RWPE2 (cell line): ENCODE data around the gene LTBP3.

Source experiments
- ATAC-seq: fragments of 200-7000 bp; cut with Tn5 transposase; 3 replicates; pipeline ENCODE4 v1.9.1; 2021; ENCODE audit warnings: low read depth
- DNase-seq: peaks from one replicate; pipeline ENCODE4 v3.0.0-alpha.2; 2020; ENCODE audit warnings: low spot score
- H3K27ac ChIP-seq: fragments of 450-650 bp; 2 replicates; pipeline ENCODE4 v1.5.1; 2017; ENCODE audit warnings: mild to moderate bottlenecking; ENCODE audit not compliant: poor library complexity, severe bottlenecking
- H3K27me3 ChIP-seq: fragments of 250-450 bp; sonication (Bioruptor Pico); 2 replicates; pipeline ENCODE4 v1.5.1; 2021; ENCODE audit warnings: mild to moderate bottlenecking, moderate library complexity; ENCODE audit not compliant: insufficient read depth, poor library complexity, severe bottlenecking
- H3K36me3 ChIP-seq: fragments of 250-450 bp; sonication (Bioruptor Pico); 2 replicates; pipeline ENCODE4 v1.5.1; 2020; ENCODE audit warnings: low read depth, mild to moderate bottlenecking, moderate library complexity
- H3K4me1 ChIP-seq: fragments of 250-450 bp; sonication (Bioruptor Pico); 2 replicates; pipeline ENCODE4 v1.5.1; 2021; ENCODE audit warnings: mild to moderate bottlenecking, moderate library complexity; ENCODE audit not compliant: insufficient read depth, poor library complexity, severe bottlenecking
- H3K4me3 ChIP-seq: fragments of 250-450 bp; sonication (Bioruptor Pico); 2 replicates; pipeline ENCODE4 v1.5.1; 2021; ENCODE audit warnings: mild to moderate bottlenecking, moderate library complexity; ENCODE audit not compliant: severe bottlenecking
- H3K9me3 ChIP-seq: fragments of 250-450 bp; sonication (Bioruptor Pico); 2 replicates; pipeline ENCODE4 v1.5.1; 2021; ENCODE audit warnings: mild to moderate bottlenecking, moderate library complexity; ENCODE audit not compliant: severe bottlenecking
- CTCF ChIP-seq: fragments of 450-650 bp; IDR thresholded peaks from one replicate; pipeline ENCODE4 v1.5.1; 2017; ENCODE audit warnings: mild to moderate bottlenecking, moderate library complexity; ENCODE audit not compliant: poor library complexity, severe bottlenecking

LTBP3 gene

GRCh38 chr11:65581928-65582327, 23.8 kb upstream of the LTBP3 start:
- DNase-seq (no peak), ATAC-seq (no peak)
- Histone ChIP-seq H3K9me3 (no peaks in the 10 kb centered on the region), H3K27ac (no peak overlapping the region), H3K27me3 (no peaks in the 10 kb centered on the region), H3K4me3 (no peak overlapping the region), H3K4me1 (peaks cover 6% of the 10 kb centered on the region), H3K36me3 (peaks cover 56% of the 10 kb centered on the region)
- no peak for TF ChIP-seq CTCF

GRCh38 chr11:65580756-65581155, 22.6 kb upstream of the LTBP3 start:
- H3K36me3 ChIP-seq: peaks cover 48% of the 10 kb centered on the region
- peaks cover 6% of the 10 kb centered on the region for H3K4me1 ChIP-seq
- DNase-seq (no peak), ATAC-seq (no peak)
- H3K27me3 ChIP-seq: no peaks in the 10 kb centered on the region
- H3K9me3 ChIP-seq: no peaks in the 10 kb centered on the region
- H3K27ac ChIP-seq: no peak overlapping the region
- no peak overlapping the region for H3K4me3 ChIP-seq
- no peak for TF ChIP-seq CTCF

- Histone ChIP-seq H3K4me1 (peaks cover 6% of the 10 kb centered on the region), H3K9me3 (no peaks in the 10 kb centered on the region), H3K36me3 (peaks cover 44% of the 10 kb centered on the region), H3K27me3 (no peaks in the 10 kb centered on the region), H3K27ac (no peak overlapping the region), H3K4me3 (no peak overlapping the region)
- no peak for TF ChIP-seq CTCF
- ATAC-seq (no peak), DNase-seq (peak; percentile 60)
Observed at GRCh38 chr11:65580031-65580692, 22.0 kb upstream of the LTBP3 start.

GRCh38 chr11:65579291-65579690, 21.1 kb upstream of the LTBP3 start:
- Histone ChIP-seq H3K27me3 (no peaks in the 10 kb centered on the region), H3K27ac (no peak overlapping the region), H3K4me1 (peaks cover 6% of the 10 kb centered on the region), H3K9me3 (no peaks in the 10 kb centered on the region), H3K4me3 (no peak overlapping the region), H3K36me3 (peaks cover 38% of the 10 kb centered on the region)
- no peak for ATAC-seq
- TF ChIP-seq CTCF: no peak
- no peak for DNase-seq

- DNase-seq: no peak
- Histone ChIP-seq H3K9me3 (no peaks in the 10 kb centered on the region), H3K36me3 (peaks cover 36% of the 10 kb centered on the region), H3K4me1 (peaks cover 9% of the 10 kb centered on the region), H3K27ac (no peak overlapping the region), H3K27me3 (no peaks in the 10 kb centered on the region), H3K4me3 (no peak overlapping the region)
- no peak for TF ChIP-seq CTCF
- no peak for ATAC-seq
Observed at GRCh38 chr11:65578667-65579066, 20.5 kb upstream of the LTBP3 start.
